ENCODE results near the gene VWA8.

The VWA8 gene

GRCh38 chr13:41701676-41702075 lies 259.2 kb downstream of the VWA8 start:
- no peak for FAIRE-seq
- no peak for DNase-seq (ENCODE audit: extremely low spot score, insufficient read length, low read depth)

- FAIRE-seq (no peak), DNase-seq (ENCODE audit: extremely low spot score, insufficient read length, low read depth) (no peak)
These were observed 260.1 kb downstream of the VWA8 start for GRCh38 chr13:41700790-41701310.

- DNase-seq (ENCODE audit: extremely low spot score, insufficient read length, low read depth) (no peak), FAIRE-seq (no peak)
These were observed 261.1 kb downstream of the VWA8 start for GRCh38 chr13:41699759-41700158.

GRCh38 chr13:41697578-41697977 lies 263.3 kb downstream of the VWA8 start:
- no peak for DNase-seq (ENCODE audit: extremely low spot score, insufficient read length, low read depth)
- FAIRE-seq, result no peak

- FAIRE-seq, result peak; percentile 52
- no peak for DNase-seq (ENCODE audit: extremely low spot score, insufficient read length, low read depth)
These were observed 264.5 kb downstream of the VWA8 start for GRCh38 chr13:41696163-41697003.

GRCh38 chr13:41694545-41695301 lies 266.2 kb downstream of the VWA8 start:
- peak; percentile 52 for FAIRE-seq
- DNase-seq (ENCODE audit: extremely low spot score, insufficient read length, low read depth), result no peak

GRCh38 chr13:41693434-41693833 lies 267.5 kb downstream of the VWA8 start:
- FAIRE-seq (no peak), DNase-seq (ENCODE audit: extremely low spot score, insufficient read length, low read depth) (no peak)

GRCh38 chr13:41691274-41691673 lies 269.6 kb downstream of the VWA8 start:
- DNase-seq (ENCODE audit: extremely low spot score, insufficient read length, low read depth) (no peak), FAIRE-seq (no peak)

GRCh38 chr13:41682766-41683165 lies 278.1 kb downstream of the VWA8 start:
- DNase-seq (ENCODE audit: extremely low spot score, insufficient read length, low read depth), result no peak
- no peak for FAIRE-seq

- FAIRE-seq, result no peak
These were observed 278.9 kb downstream of the VWA8 start for GRCh38 chr13:41682001-41682400.

GRCh38 chr13:41681587-41681986 lies 279.3 kb downstream of the VWA8 start:
- DNase-seq (ENCODE audit: extremely low spot score, insufficient read length, low read depth) (no peak), FAIRE-seq (no peak)

More at GRCh38 chr13:41682001-41682400, 278.9 kb downstream of the VWA8 start:
- DNase-seq (ENCODE audit: extremely low spot score, insufficient read length, low read depth), result no peak

- DNase-seq (ENCODE audit: extremely low spot score, insufficient read length, low read depth) (no peak), FAIRE-seq (no peak)
These were observed 280.0 kb downstream of the VWA8 start for GRCh38 chr13:41680900-41681299.

- DNase-seq (ENCODE audit: extremely low spot score, insufficient read length, low read depth), result no peak
- FAIRE-seq, result no peak
These were observed 282.1 kb downstream of the VWA8 start for GRCh38 chr13:41678848-41679247.

GRCh38 chr13:41678249-41678648 lies 282.7 kb downstream of the VWA8 start:
- FAIRE-seq (no peak), DNase-seq (ENCODE audit: extremely low spot score, insufficient read length, low read depth) (no peak)

- FAIRE-seq, result no peak
- DNase-seq (ENCODE audit: extremely low spot score, insufficient read length, low read depth), result no peak
These were observed 285.6 kb downstream of the VWA8 start for GRCh38 chr13:41675306-41675705.

GRCh38 chr13:41674246-41674645 lies 286.7 kb downstream of the VWA8 start:
- DNase-seq (ENCODE audit: extremely low spot score, insufficient read length, low read depth), result no peak
- no peak for FAIRE-seq

- FAIRE-seq (no peak), DNase-seq (ENCODE audit: extremely low spot score, insufficient read length, low read depth) (no peak)
These were observed 287.3 kb downstream of the VWA8 start for GRCh38 chr13:41673640-41674039.

- DNase-seq (ENCODE audit: extremely low spot score, insufficient read length, low read depth) (no peak), FAIRE-seq (no peak)
These were observed 290.0 kb downstream of the VWA8 start for GRCh38 chr13:41670873-41671443.

- FAIRE-seq (peak; percentile 92), DNase-seq (ENCODE audit: extremely low spot score, insufficient read length, low read depth) (peak; percentile 12)
These were observed 292.7 kb downstream of the VWA8 start for GRCh38 chr13:41668130-41668757.

- DNase-seq (ENCODE audit: extremely low spot score, insufficient read length, low read depth), result no peak
- FAIRE-seq, result no peak
These were observed 294.3 kb downstream of the VWA8 start for GRCh38 chr13:41666644-41667043.
